ENCODE data around the gene SSRP1. TPM values are rescaled to one million over a fixed set of nuclear protein-coding genes. Genes with fewer than 3 reads are reported as not detected.

SSRP1 gene
- total and polyA plus RNA-seq, 9 of the 15 experiments (the other 6 are each of a cell fraction or from before 2014, with no cell fraction given), result 91.1 to 416 (median 245) TPM

- BruUV-seq (replicated peaks), result no TSS peak
- Histone ChIP-seq H3K4me1 (replicated peaks in 1 of 2; ENCODE audit: control insufficient read depth in 2 of 2, insufficient read depth in 2 of 2, low read length in 2 of 2) (peaks cover 3 to 10% of the 10 kb centered on the region in 2 experiments; a peak in 4 of 5 replicates), H4K20me1 (replicated peaks; ENCODE audit: control insufficient read depth, insufficient read depth, low read length) (no peaks in the 10 kb centered on the region), H3K79me2 (ENCODE audit: control insufficient read depth, insufficient read depth, low read length) (no peaks in the 10 kb centered on the region), H3K9me3 (replicated peaks; ENCODE audit: control insufficient read depth, insufficient read depth, low read depth, low read length) (no peaks in the 10 kb centered on the region), H3K27ac (ENCODE audit: extremely low read depth, low read depth, low read length) (no peak overlapping the region), H3K9ac (ENCODE audit: insufficient read depth in 1 of 2, low read depth in 2 of 2, low read length in 2 of 2) (0 out of 4 replicates have a peak overlapping the region, but pooled peaks of 1 of the 2 experiments have one; percentile 56), H2AFZ (ENCODE audit: low read depth, low read length) (no peak overlapping the region), H3K36me3 (ENCODE audit: control insufficient read depth, insufficient read depth, low read length) (no peaks in the 10 kb centered on the region), H3K4me3 (no peak overlapping the region), H3K9me1 (ENCODE audit: control insufficient read depth, insufficient read depth, low read length) (no peaks in the 10 kb centered on the region), H3K27me3 (ENCODE audit: control insufficient read depth in 2 of 2, insufficient read depth in 2 of 2, low read length in 2 of 2) (no peaks in the 10 kb centered on the region; a peak in 2 of 5 replicates), H3K4me2 (ENCODE audit: insufficient read depth, low read length) (no peak overlapping the region)
- TF ChIP-seq ZNF41 (CRISPR knock-in tag; conservative IDR thresholded peaks at IDR 0.05) (no peak), ZFP36 (IDR thresholded peaks at IDR 0.05; ENCODE audit: low read depth, low read length, partially characterized antibody) (peak; percentile 18)
- FAIRE-seq (no peak), DNase-seq (ENCODE audit: extremely low read depth in 1 of 4, low spot score in 3 of 4) (no peak), ATAC-seq (no peak)
- intact Hi-C loops (cut with micrococcal nuclease), result loop anchor here (5.0 to 10.0 kb wide), 3 partner anchors 209 to 453 kb away; no protein-coding TSS in a partner anchor
- ChIA-PET POLR2A (interaction anchor here (0.7 to 1.1 kb wide), 3 partner anchors 12 to 371 kb away, joined by 3 to 5 read pairs (median 3); partner anchors contain the start of gene MED19), CTCF (ENCODE audit: low intra/inter-chr PET ratio) (no interaction called here)
- in situ Hi-C loops (cut with MboI), result loop anchor here (5.0 to 10.0 kb wide), 3 partner anchors 183 to 1173 kb away; no protein-coding TSS in a partner anchor
- WGBS (ENCODE audit: insufficient coverage, low coverage, missing lambda C conversion rate), result 14% methylated on average over 6 of the region's 6 CpGs
Observed at GRCh38 chr11:57341250-57341808, 5.6 kb upstream of the SSRP1 start.

GRCh38 chr11:57340039-57340615, 4.4 kb upstream of the SSRP1 start:
- ChIA-PET POLR2A (interaction anchor here (0.6 to 1.3 kb wide), 5 partner anchors 10 to 462 kb away, joined by 3 to 6 read pairs (median 4); partner anchors contain the start of genes MED19 and TNKS1BP1), CTCF (ENCODE audit: low intra/inter-chr PET ratio) (interaction anchor here (0.6 to 0.7 kb wide), 2 partner anchors 19 to 338 kb away, joined by 3 read pairs; no protein-coding TSS in a partner anchor)
- Histone ChIP-seq H4K20me1 (replicated peaks; ENCODE audit: control insufficient read depth, insufficient read depth, low read length) (no peaks in the 10 kb centered on the region), H3K9me3 (replicated peaks; ENCODE audit: control insufficient read depth, insufficient read depth, low read depth, low read length) (no peaks in the 10 kb centered on the region), H3K9ac (ENCODE audit: insufficient read depth in 1 of 2, low read depth in 2 of 2, low read length in 2 of 2) (peak overlapping the region in 1 of 2 experiments; percentile 28; a peak in 1 of 4 replicates), H3K9me1 (ENCODE audit: control insufficient read depth, insufficient read depth, low read length) (no peaks in the 10 kb centered on the region), H3K27me3 (ENCODE audit: control insufficient read depth in 2 of 2, insufficient read depth in 2 of 2, low read length in 2 of 2) (no peaks in the 10 kb centered on the region; a peak in 2 of 5 replicates), H3K36me3 (ENCODE audit: control insufficient read depth, insufficient read depth, low read length) (no peaks in the 10 kb centered on the region), H3K4me3 (no peak overlapping the region), H3K79me2 (ENCODE audit: control insufficient read depth, insufficient read depth, low read length) (peaks cover 11% of the 10 kb centered on the region), H3K4me2 (ENCODE audit: insufficient read depth, low read length) (peak overlapping the region; percentile 72), H3K27ac (ENCODE audit: extremely low read depth, low read depth, low read length) (no peak overlapping the region), H3K4me1 (replicated peaks in 1 of 2; ENCODE audit: control insufficient read depth in 2 of 2, insufficient read depth in 2 of 2, low read length in 2 of 2) (peaks cover 6 to 13% of the 10 kb centered on the region in 2 experiments; a peak in 4 of 5 replicates), H2AFZ (ENCODE audit: low read depth, low read length) (peak overlapping the region; percentile 91)
- in situ Hi-C loops (cut with MboI), result loop anchor here (5.0 to 10.0 kb wide), 3 partner anchors 185 to 1175 kb away; no protein-coding TSS in a partner anchor
- intact Hi-C loops (cut with micrococcal nuclease), result loop anchor here (1.0 to 10.0 kb wide), 4 partner anchors 208 to 455 kb away; no protein-coding TSS in a partner anchor
- WGBS (ENCODE audit: insufficient coverage, low coverage, missing lambda C conversion rate), result 18% methylated on average over 12 of the region's 12 CpGs
- ATAC-seq (peak; percentile 83), FAIRE-seq (peak; percentile 51), DNase-seq (ENCODE audit: extremely low read depth in 1 of 4, low spot score in 3 of 4) (peak; percentile 60 to 76 (median 66))
- no TSS peak for BruUV-seq (replicated peaks)
- TF ChIP-seq CEBPG (CRISPR knock-in tag; IDR thresholded peaks at IDR 0.05) (peak; percentile 59), CEBPG (tag; conservative IDR thresholded peaks at IDR 0.05 in 1 of 2, IDR thresholded peaks at IDR 0.05 in 1 of 2) (no peak), ARID3B (CRISPR knock-in tag; IDR thresholded peaks at IDR 0.05; ENCODE audit: borderline replicate concordance) (0 out of 2 replicates have a peak, but pooled peaks have one; percentile 21), CBX3 (IDR thresholded peaks at IDR 0.05; ENCODE audit: borderline replicate concordance in 1 of 2, low read length in 2 of 2) (no peak), RBM34 (IDR thresholded peaks at IDR 0.05; ENCODE audit: borderline replicate concordance, insufficient read depth, low read length) (no peak), THAP12 (CRISPR knock-in tag; IDR thresholded peaks at IDR 0.05) (peak; percentile 27; the same call in 1 of the 2 replicates), XRCC3 (IDR thresholded peaks at IDR 0.05) (no peak)

Measured in K562 (cell line).